K562 (cell line): ENCODE results near the gene SCAP. TPM values are rescaled to one million over a fixed set of nuclear protein-coding genes. Genes with fewer than 3 reads are reported as not detected.
A peak's percentile ranks its signal among the peaks of the same experiment; 100 is the strongest.

Source experiments
- ATF1 ChIP-seq, 2 experiments: fragments of 450-650 bp in 1 of 2; IDR thresholded peaks; 2 replicates each; pipeline ENCODE4 v1.6.1; 2016; ENCODE audit warnings: missing compliant biosample characterization in 1 of 2, missing genetic modification characterization in 1 of 2
- CXXC5 ChIP-seq: fragments of 250-450 bp; sonication (Bioruptor Pico); IDR thresholded peaks from 2 replicates; pipeline ENCODE4 v1.8.0; 2022; ENCODE audit warnings: inconsistent platforms, mild to moderate bottlenecking, moderate library complexity
- DIDO1 ChIP-seq: fragments of 450-650 bp; IDR thresholded peaks from 2 replicates; pipeline ENCODE4 v1.6.1; 2016; ENCODE audit warnings: low read depth, missing biosample characterization, missing genetic modification characterization
- E2F6 ChIP-seq, 2 experiments: IDR thresholded peaks; 2 replicates each; pipeline ENCODE4 v1.6.1; 2011; ENCODE audit warnings: borderline replicate concordance in 1 of 2, control low read depth in 1 of 2, low read depth in 1 of 2, low read length in 1 of 2, mild to moderate bottlenecking in 1 of 2, mixed read lengths in 1 of 2, moderate library complexity in 1 of 2; ENCODE audit not compliant: insufficient read depth in 1 of 2, insufficient read length in 1 of 2, poor library complexity in 1 of 2, severe bottlenecking in 1 of 2; ENCODE audit errors: extremely low read depth in 1 of 2
- GTF2B ChIP-seq: IDR thresholded peaks from 2 replicates; pipeline ENCODE4 v1.6.1; 2011; ENCODE audit not compliant: insufficient read length; ENCODE audit errors: extremely low read depth
- HMGN3 ChIP-seq: IDR thresholded peaks from 2 replicates; pipeline ENCODE4 v1.6.1; 2011; ENCODE audit warnings: borderline replicate concordance, low read depth, mild to moderate bottlenecking, mixed read lengths, low read length; ENCODE audit not compliant: insufficient read length; ENCODE audit errors: extremely low read depth
- KDM2B ChIP-seq: fragments of 250-450 bp; sonication (Bioruptor Pico); IDR thresholded peaks from 2 replicates; pipeline ENCODE4 v1.8.0; 2021; ENCODE audit warnings: mild to moderate bottlenecking, moderate library complexity
- KLF13 ChIP-seq: fragments of 450-650 bp; IDR thresholded peaks from 2 replicates; pipeline ENCODE4 v1.6.1; 2016; ENCODE audit warnings: missing genetic modification characterization, low read depth, mild to moderate bottlenecking, missing compliant biosample characterization, moderate library complexity, borderline replicate concordance
- MYC ChIP-seq, 2 experiments: fragments of 250-450 bp in 1 of 2; sonication (Bioruptor Pico) in 1 of 2; IDR thresholded peaks; 2 replicates each; pipeline versions ENCODE4 v1.5.1 to v1.6.1; 2012 to 2021; ENCODE audit warnings: low read depth in 2 of 2, borderline replicate concordance in 1 of 2, improper control_type of control experiment in 1 of 2, low read length in 1 of 2, mild to moderate bottlenecking in 1 of 2, moderate library complexity in 1 of 2
- NFXL1 ChIP-seq: fragments of 450-650 bp; formaldehyde crosslinking; IDR thresholded peaks from 2 replicates; pipeline ENCODE4 v1.4.0; 2021; ENCODE audit warnings: mild to moderate bottlenecking
- POLR2G ChIP-seq: fragments of 200-400 bp; formaldehyde crosslinking; IDR thresholded peaks from 2 replicates; pipeline ENCODE4 v1.6.1; 2017; ENCODE audit warnings: low read depth, mild to moderate bottlenecking, antibody characterized with exemption, low read length, moderate library complexity
- RBM22 ChIP-seq: fragments of 200-400 bp; formaldehyde crosslinking; IDR thresholded peaks from 2 replicates; pipeline ENCODE4 v1.6.1; 2018; ENCODE audit warnings: low read length, low read depth; ENCODE audit not compliant: poor library complexity, severe bottlenecking
- SAFB ChIP-seq: fragments of 200-400 bp; formaldehyde crosslinking; IDR thresholded peaks from 2 replicates; pipeline ENCODE4 v1.6.1; 2017; ENCODE audit warnings: low read depth, low read length, borderline replicate concordance
- SFPQ ChIP-seq: fragments of 200-400 bp; formaldehyde crosslinking; IDR thresholded peaks from 2 replicates; pipeline ENCODE4 v1.6.1; 2017; ENCODE audit warnings: mild to moderate bottlenecking, low read depth, low read length, moderate library complexity
- SNIP1 ChIP-seq: fragments of 450-650 bp; IDR thresholded peaks from 2 replicates; pipeline ENCODE4 v1.7.1; 2017; ENCODE audit warnings: low read depth, mild to moderate bottlenecking
- SRSF1 ChIP-seq: fragments of 200-400 bp; formaldehyde crosslinking; IDR thresholded peaks from 2 replicates; pipeline ENCODE4 v1.6.1; 2017; ENCODE audit warnings: mild to moderate bottlenecking, low read depth, low read length, moderate library complexity
- SRSF3 ChIP-seq: fragments of 200-400 bp; formaldehyde crosslinking; IDR thresholded peaks from 2 replicates; pipeline ENCODE4 v1.6.1; 2016; ENCODE audit warnings: mild to moderate bottlenecking, low read length, moderate library complexity; ENCODE audit not compliant: insufficient read depth
- SRSF7 ChIP-seq: fragments of 200-400 bp; formaldehyde crosslinking; optimal IDR thresholded peaks from 2 replicates; pipeline ENCODE3; 2017; ENCODE audit warnings: mild to moderate bottlenecking, low read depth, low read length
- TCF7L2 ChIP-seq: fragments of 150-350 bp; IDR thresholded peaks from 2 replicates; pipeline ENCODE4 v1.6.1; 2016; ENCODE audit warnings: low read depth, mild to moderate bottlenecking, low read length, moderate library complexity
- TFAP4 ChIP-seq: sonication (generic); formaldehyde crosslinking; IDR thresholded peaks from 2 replicates; pipeline ENCODE4 v1.8.0; 2022; ENCODE audit warnings: missing genetic modification reagents, mild to moderate bottlenecking, moderate library complexity, borderline replicate concordance
- XRCC3 ChIP-seq: fragments of 450-650 bp; IDR thresholded peaks from 2 replicates; pipeline ENCODE4 v1.6.1; 2017; ENCODE audit warnings: mild to moderate bottlenecking, moderate library complexity
- ZNF23 ChIP-seq: fragments of 250-450 bp; sonication (Bioruptor Pico); IDR thresholded peaks from 2 replicates; pipeline ENCODE4 v1.4.0; 2020; ENCODE audit warnings: mild to moderate bottlenecking
- polyA plus RNA-seq, 8 experiments: library from polyadenylated mRNA; depleted of rRNA in 4 of 8; stranded (reverse) in 5 of 8; unstranded in 3 of 8; fragments of >200 nt; fragmentation: Nextera tagmentation in 2 of 8; fragmentation: Illumina TruSeq in 1 of 8; extraction: Ambion mirVana in 2 of 8; extraction: Trizol in 1 of 8; gene quantifications; 2 replicates each; pipeline versions ENCODE4 v1.2.1 to v1.2.3, GENCODE V29; 2011 to 2014; ENCODE audit warnings: inconsistent platforms in 1 of 8, missing spikeins in 1 of 8
- total RNA-seq, 7 experiments: library from RNA; depleted of rRNA in 6 of 7; stranded (reverse); fragments of >200 nt in 6 of 7; fragmentation: Illumina TruSeq in 2 of 7; extraction: Trizol in 2 of 7; gene quantifications; 2 replicates each; pipeline versions ENCODE4 v1.2.1 to v1.2.3, GENCODE V29; 2011 to 2021; ENCODE audit warnings: low replicate concordance in 1 of 7

SCAP gene
- total and polyA plus RNA-seq, 9 of the 15 experiments (the other 6 are each of a cell fraction or from before 2014, with no cell fraction given): 2.6 to 104 (median 37.8) TPM

- TF ChIP-seq E2F6 (IDR thresholded peaks at IDR 0.05; ENCODE audit: borderline replicate concordance in 1 of 2, extremely low read depth in 1 of 2, insufficient read depth in 1 of 2, insufficient read length in 1 of 2, low read depth in 1 of 2, low read length in 1 of 2, poor library complexity in 1 of 2, severe bottlenecking in 1 of 2): no peak
- TF ChIP-seq TFAP4: 0 out of 2 replicates have a peak, but pooled peaks have one; percentile 8
- no peak for TF ChIP-seq ZNF23 (CRISPR knock-in tag)
- no peak for TF ChIP-seq MYC (IDR thresholded peaks at IDR 0.05; ENCODE audit: low read depth, low read length)
- no peak for TF ChIP-seq MYC (CRISPR knock-in tag; IDR thresholded peaks at IDR 0.05; ENCODE audit: borderline replicate concordance, low read depth)
- TF ChIP-seq GTF2B: no peak
- TF ChIP-seq RBM22: peak; percentile 89
- no peak for TF ChIP-seq KDM2B (CRISPR knock-in tag)
- TF ChIP-seq CXXC5 (CRISPR knock-in tag): no peak
- no peak for TF ChIP-seq SNIP1
- TF ChIP-seq SRSF7: no peak
- TF ChIP-seq KLF13 (tag): no peak
- no peak for TF ChIP-seq NFXL1 (CRISPR knock-in tag)
- no peak for TF ChIP-seq DIDO1 (tag)
- TF ChIP-seq XRCC3: no peak
- no peak for TF ChIP-seq SRSF1
- TF ChIP-seq SRSF3: no peak
- TF ChIP-seq ATF1 (CRISPR knock-in tag; IDR thresholded peaks at IDR 0.05): no peak
- no peak for TF ChIP-seq ATF1 (tag; IDR thresholded peaks at IDR 0.05)
- TF ChIP-seq POLR2G: peak; percentile 65; the same call in 1 of the 2 replicates
- no peak for TF ChIP-seq SAFB
- peak; percentile 15 for TF ChIP-seq HMGN3
- TF ChIP-seq SFPQ: no peak
- TF ChIP-seq TCF7L2: no peak
Observed at GRCh38 chr3:47409688-47410416, 65.9 kb downstream of the SCAP start (continued).
